Hematopoietic multipotent progenitor cell (in vitro differentiated cells): ENCODE measurements around the gene CRYZL1. TPM values are rescaled to one million over a fixed set of nuclear protein-coding genes. Genes with fewer than 3 reads are reported as not detected.

ENCODE experiments used
- DNase-seq, 3 donors: peaks; one replicate each; pipeline ENCODE4 v3.0.0-alpha.2; 2011 to 2015; ENCODE audit warnings: low read depth in 2 of 3, low spot score in 2 of 3
- total RNA-seq: library from RNA; depleted of rRNA; stranded (reverse); fragments of >200 nt; gene quantifications from one replicate; pipeline ENCODE4 v1.2.3, GENCODE V29; 2012

CRYZL1 gene
- total RNA-seq, 1 donor, result 13.5 TPM

DNA sequence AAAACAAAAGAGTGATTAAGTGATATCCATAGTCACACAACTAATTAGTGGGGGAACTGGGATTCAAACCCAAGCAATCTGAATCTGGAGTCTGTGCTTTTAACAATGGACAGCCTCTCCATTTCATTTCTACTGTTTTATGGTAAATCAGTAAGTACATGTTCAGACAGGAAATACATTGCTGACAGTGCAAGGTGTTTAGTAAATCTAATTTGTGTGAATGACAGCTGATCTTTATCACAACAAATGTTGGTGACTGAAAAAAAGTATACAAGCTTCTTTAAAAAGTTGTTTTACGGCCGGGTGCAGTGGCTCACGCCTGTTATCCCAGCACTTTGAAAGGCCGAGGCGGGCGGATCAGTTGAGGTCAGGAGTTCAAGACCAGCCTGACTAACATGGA, 73.6 kb downstream of the CRYZL1 start:
- DNase-seq, result no peak

DNA sequence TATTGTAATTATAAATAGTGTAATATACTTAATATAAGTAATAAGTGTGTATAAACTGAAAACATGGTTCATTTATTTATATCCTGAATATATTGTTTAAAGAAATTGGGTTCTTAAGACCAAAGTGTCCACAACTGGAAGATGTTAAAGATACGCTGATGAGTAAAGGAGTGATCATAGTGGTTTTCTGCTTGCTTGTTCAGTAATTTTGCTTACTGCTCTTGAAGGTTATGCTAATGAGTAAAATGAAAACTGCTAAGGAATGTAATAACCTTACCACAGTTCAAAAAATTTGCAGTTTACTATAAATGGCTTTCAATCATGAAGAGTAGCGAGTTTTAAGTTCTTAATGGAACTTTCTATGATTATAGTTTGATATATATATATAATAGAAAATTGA, 75.0 kb downstream of the CRYZL1 start:
- DNase-seq, result no peak

DNA sequence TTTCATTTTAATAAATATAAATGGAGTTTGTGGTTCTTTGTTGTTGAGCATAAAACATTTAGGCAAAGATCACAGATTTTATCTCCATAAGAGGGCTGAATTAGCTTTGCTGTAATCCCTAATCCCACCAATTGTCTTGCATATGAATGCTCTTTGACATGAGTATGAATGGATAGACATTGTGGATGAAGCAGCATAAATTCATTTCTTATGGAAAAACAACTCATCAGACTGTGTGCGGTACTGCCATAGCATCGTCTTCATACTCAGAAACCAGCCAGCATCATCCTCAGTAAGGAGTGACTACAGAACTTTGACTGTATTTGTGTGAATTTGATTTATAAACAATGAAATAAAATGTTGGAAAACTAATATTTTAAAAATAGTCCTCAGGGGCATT, 79.2 kb downstream of the CRYZL1 start:
- no peak for DNase-seq

DNA sequence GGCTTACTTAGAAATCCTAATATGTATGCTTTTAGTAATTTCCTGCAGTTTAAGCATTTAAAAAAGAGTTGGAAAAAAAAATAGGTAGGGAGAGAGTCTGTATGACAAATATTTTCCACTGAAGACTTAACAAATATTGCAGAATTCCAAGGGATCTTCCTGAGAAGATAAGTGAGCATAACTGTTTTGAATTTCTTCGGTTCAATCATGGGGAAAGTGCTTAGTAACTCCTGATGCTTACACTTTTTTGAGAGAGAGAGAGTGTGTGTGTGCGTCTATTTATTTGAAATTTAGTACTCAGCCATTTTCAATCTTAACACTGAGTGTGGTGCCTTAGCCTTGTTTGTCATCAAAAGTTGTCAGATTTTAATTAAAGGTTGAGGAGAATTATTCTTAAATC, 80.2 kb downstream of the CRYZL1 start:
- DNase-seq, result no peak

DNA sequence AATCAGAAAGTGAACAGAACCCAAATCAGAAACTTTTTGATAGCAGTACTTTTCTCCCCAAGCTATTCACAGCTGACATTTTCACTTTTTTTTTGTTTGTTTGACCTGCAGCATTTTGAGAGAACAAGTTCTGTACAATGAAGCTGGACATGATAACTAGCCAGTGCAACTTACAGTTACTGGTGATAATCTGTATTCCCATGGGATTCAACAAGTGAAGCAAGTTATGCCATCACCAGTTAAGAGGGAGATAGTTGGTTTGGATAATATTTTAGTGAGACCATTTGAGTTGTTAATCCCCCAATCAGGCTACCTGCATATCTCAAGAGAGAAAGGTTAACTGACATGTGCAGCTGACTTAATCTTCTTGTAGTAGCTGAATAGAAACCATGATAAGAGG, 80.6 kb downstream of the CRYZL1 start:
- no peak for DNase-seq

DNA sequence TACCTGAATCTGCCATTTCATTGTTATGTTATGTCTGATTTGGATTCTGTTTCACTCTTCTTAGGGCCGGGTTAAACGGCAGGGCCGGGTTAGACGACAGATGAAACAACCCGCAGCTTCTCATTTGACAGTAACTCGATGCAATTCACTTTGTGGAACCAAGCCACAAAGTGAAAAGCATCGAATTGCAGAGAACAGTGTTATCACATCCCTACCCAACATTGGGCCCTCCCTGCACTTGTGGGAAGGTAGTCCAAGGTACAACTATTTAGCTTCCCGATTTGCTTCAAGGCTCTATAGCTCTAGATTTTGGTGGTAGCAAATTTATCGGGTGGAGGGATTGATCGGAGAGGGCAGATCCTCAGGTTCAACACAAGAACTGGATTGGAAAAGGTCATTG, 81.7 kb downstream of the CRYZL1 start:
- DNase-seq, result no peak

DNA sequence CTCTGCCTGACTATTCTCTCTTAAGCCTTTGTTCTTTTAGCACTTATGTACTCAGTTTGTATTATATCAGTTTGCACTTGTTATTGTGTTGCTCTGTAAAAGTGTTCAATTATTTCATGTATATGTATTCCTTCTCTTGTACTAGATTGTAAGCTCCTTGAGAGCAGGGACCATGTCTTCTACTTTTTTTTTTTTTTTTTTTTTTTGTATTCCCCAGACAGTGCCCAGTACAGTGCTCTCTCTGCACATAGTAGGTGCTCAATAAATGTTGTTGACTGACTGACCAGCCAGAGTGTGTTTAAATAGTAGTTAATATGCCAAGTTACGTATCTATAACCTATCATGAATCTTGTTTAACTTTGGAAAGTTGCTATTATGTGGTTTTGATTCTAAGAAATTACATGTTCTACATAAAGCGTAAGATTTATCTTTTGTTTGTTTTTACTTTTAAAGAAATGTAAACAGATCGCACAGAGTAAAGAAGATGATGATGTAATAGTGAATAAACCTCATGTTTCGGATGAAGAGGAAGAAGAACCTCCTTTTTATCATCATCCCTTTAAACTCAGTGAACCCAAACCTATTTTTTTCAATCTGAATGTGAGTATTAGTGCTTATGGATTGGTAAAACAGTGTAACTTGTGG, 82.6 kb downstream of the CRYZL1 start:
- no peak for DNase-seq

DNA sequence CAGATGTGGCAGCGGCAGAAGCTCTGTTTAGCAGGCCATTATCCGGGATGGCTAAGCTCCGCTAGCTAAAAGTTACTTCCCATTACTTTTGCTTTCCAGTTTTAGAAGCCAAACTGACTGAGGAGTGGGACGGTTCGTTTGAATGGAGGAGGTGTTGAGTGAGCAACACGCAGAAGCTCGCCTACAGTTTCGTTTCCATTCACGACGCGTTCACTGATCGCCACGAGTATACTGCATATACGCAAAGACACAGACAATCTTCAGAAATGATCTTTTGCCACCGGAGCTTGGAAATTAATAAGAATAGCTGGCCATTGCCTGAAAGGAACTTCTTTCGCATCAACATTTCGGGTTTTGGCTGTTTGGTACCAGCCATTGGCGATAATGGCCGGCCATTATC, 84.1 kb downstream of the CRYZL1 start:
- no peak for DNase-seq

DNA sequence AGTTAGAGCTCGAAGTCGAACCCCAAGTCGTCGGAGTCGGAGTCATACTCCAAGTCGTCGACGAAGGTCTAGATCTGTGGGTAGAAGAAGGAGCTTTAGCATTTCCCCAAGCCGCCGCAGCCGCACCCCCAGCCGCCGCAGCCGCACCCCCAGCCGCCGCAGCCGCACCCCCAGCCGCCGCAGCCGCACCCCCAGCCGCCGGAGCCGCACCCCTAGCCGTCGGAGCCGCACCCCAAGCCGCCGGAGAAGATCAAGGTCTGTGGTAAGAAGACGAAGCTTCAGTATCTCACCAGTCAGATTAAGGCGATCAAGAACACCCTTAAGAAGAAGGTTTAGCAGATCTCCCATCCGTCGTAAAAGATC, 86.6 kb downstream of the CRYZL1 start:
- DNase-seq, result no peak

DNA sequence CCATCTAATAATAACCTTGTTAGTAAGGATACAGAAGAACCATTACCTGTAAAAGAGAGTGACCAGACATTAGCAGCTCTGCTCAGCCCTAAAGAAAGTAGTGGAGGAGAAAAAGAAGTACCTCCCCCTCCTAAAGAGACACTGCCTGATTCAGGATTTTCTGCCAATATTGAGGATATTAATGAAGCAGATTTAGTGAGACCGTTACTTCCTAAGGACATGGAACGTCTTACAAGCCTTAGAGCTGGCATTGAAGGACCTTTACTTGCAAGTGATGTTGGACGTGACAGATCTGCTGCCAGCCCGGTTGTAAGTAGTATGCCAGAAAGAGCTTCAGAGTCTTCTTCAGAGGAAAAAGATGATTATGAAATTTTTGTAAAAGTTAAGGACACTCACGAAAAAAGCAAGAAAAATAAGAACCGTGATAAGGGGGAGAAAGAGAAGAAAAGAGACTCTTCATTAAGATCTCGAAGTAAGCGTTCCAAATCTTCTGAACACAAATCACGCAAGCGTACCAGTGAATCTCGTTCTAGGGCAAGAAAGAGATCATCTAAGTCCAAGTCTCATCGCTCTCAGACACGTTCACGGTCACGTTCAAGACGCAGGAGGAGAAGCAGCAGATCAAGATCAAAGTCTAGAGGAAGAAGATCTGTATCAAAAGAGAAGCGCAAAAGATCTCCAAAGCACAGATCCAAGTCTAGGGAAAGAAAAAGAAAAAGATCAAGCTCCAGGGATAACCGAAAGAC, 87.1 kb downstream of the CRYZL1 start:
- DNase-seq, result no peak

DNA sequence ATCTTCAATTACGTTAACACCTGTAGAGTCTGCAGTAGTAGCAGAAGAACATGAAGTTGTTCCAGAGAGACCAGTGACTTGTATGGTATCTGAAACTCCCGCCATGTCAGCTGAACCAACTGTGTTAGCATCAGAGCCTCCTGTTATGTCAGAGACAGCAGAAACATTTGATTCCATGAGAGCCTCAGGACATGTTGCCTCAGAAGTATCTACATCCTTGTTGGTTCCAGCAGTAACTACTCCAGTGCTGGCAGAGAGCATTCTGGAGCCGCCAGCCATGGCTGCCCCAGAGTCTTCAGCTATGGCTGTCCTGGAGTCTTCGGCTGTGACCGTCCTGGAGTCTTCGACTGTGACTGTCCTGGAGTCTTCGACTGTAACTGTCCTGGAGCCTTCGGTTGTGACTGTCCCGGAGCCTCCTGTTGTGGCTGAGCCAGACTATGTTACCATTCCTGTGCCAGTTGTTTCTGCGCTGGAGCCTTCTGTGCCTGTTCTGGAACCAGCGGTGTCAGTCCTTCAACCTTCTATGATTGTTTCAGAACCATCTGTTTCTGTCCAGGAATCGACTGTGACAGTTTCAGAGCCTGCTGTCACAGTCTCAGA, 88.4 kb downstream of the CRYZL1 start:
- DNase-seq, result no peak

DNA sequence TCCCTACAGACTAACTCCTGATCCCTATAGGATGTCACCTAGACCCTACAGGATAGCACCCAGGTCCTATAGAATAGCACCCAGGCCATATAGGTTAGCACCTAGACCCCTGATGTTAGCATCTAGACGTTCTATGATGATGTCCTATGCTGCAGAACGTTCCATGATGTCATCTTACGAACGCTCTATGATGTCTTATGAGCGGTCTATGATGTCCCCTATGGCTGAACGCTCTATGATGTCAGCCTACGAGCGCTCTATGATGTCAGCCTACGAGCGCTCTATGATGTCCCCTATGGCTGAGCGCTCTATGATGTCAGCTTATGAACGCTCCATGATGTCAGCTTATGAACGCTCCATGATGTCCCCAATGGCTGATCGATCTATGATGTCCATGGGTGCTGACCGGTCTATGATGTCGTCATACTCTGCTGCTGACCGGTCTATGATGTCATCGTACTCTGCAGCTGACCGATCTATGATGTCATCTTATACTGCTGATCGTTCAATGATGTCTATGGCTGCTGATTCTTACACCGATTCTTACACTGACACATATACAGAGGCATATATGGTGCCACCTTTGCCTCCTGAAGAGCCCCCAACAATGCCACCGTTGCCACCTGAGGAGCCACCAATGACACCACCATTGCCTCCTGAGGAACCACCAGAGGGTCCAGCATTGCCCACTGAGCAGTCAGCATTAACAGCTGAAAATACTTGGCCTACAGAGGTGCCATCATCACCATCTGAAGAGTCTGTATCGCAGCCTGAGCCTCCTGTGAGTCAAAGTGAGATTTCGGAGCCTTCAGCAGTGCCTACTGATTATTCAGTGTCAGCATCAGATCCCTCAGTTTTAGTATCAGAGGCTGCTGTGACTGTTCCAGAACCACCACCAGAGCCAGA, 89.2 kb downstream of the CRYZL1 start:
- DNase-seq, result no peak

DNA sequence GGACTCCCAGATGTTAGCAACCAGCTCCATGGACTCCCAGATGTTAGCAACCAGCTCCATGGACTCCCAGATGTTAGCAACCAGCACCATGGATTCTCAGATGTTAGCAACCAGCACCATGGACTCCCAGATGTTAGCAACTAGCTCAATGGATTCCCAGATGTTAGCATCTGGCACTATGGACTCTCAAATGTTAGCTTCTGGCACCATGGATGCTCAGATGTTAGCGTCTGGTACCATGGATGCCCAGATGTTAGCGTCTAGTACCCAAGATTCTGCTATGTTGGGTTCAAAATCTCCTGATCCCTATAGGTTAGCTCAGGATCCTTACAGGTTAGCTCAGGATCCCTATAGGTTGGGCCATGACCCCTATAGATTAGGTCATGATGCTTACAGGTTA, 89.9 kb downstream of the CRYZL1 start:
- DNase-seq, result no peak

DNA sequence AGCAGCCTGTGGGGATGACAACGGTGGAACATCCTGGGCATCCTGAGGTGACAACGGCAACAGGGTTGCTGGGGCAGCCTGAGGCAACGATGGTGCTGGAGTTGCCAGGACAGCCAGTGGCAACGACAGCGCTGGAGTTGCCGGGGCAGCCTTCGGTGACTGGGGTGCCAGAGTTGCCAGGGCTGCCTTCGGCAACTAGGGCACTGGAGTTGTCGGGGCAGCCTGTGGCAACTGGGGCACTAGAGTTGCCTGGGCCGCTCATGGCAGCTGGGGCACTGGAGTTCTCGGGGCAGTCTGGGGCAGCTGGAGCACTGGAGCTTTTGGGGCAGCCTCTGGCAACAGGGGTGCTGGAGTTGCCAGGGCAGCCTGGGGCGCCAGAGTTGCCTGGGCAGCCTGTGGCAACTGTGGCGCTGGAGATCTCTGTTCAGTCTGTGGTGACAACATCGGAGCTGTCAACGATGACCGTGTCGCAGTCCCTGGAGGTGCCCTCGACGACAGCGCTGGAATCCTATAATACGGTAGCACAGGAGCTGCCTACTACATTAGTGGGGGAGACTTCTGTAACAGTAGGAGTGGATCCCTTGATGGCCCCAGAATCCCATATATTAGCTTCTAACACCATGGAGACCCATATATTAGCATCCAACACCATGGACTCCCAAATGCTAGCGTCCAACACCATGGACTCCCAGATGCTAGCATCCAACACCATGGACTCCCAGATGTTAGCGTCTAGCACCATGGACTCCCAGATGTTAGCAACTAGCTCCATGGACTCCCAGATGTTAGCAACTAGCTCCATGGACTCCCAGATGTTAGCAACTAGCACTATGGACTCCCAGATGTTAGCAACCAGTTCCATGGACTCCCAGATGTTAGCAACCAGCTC, 90.5 kb downstream of the CRYZL1 start:
- no peak for DNase-seq

DNA sequence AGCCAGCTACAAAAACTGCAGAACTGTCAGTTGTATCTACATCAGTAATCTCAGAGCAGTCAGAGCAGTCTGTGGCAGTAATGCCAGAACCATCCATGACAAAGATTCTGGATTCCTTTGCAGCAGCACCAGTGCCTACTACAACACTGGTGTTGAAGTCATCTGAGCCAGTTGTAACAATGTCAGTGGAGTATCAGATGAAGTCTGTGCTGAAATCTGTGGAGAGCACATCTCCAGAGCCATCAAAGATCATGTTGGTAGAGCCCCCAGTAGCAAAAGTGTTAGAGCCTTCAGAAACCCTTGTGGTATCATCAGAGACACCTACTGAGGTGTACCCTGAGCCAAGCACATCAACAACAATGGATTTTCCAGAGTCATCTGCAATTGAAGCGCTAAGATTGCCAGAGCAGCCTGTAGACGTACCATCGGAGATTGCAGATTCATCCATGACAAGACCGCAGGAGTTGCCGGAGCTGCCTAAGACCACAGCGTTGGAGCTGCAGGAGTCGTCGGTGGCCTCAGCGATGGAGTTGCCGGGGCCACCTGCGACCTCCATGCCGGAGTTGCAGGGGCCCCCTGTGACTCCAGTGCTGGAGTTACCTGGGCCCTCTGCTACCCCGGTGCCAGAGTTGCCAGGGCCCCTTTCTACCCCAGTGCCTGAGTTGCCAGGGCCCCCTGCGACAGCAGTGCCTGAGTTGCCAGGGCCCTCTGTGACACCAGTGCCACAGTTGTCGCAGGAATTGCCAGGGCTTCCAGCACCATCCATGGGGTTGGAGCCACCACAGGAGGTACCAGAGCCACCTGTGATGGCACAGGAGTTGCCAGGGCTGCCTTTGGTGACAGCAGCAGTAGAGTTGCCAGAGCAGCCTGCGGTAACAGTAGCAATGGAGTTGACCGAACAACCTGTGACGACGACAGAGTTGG, 91.4 kb downstream of the CRYZL1 start:
- DNase-seq, result no peak

DNA sequence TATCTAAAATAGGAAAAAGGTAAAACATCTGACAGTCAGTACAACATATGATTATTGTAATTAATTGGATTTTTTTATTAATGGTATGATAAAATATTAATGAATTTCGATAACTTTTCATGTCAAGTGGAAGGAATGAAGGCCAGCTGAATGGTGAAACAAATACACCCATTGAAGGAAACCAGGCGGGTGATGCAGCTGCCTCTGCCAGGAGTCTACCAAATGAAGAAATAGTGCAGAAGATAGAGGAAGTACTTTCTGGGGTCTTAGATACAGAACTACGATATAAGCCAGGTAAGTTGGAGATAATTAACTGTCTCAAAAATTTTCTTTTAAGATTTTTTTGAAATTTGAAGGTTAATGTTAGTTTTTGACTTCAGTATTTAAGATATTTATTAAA, 95.5 kb downstream of the CRYZL1 start:
- DNase-seq, result peak in 2 of 3 donors; percentile 11 to 42

DNA sequence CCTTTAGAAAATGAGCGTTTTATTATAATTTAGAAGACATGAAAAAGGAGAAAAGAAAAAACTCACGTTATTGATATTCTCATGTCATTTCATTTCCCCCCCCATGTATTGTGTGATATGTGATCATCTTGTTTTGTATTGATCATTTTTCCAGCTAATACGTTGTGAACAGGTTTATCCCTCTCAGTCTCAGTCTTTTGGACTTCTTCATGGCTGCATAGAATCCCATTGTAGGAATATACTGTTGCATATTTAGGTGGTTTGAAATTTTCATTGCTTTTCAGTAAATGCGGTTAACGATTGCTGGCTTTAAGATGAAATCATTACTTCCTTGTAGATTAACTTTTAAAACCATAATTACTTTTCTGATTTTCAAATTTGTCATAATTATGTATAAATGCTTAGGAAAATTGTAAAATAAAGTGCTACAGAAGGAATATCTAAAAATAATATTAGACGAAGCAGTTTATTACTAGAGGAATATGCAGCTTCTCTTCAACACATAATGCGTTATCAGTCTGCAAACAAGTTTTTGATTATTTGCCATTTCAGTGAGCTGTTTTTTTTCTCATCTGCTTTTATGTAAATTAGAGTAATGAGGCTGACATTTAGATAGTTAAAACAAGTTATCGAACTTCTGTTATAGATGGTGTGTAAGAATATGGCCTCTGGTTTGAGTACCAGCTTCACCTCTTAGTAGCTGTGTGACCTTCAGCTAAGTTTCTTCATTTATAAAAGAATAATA, 96.9 kb downstream of the CRYZL1 start:
- DNase-seq, result no peak

DNA sequence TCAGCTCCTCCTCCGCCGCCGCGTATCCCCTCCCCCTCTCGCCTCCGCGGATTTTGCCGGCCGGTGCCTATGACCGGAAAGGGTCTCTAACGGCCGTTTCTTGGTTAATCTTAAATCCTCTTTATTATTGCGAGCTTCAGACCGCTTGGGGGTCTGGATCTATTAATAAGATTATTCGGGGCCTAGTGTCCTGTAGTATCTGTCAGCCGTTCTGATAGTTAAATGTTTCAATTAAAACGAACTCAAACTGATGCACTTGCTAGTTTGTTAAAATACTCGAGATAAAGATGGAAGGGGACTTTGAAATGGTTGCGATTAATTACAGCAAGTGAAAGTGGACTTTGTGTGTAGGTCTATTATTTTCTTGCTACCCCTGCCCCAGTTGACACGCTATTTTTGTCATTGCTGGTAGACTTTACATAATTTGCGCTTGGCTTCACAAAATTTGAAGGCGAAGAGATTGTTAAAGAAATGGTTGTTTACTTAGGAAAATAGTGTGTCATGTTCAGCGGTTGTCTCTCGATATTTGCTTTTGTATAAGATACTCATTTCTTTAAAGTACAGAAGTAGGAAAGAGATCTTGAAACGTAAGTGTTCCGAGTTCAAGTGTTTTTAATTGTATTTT, 97.9 kb downstream of the CRYZL1 start:
- DNase-seq, result peak in 1 of 3 donors; percentile 12
